HG03103 (cell line): Measurements from ENCODE around the gene UPK1B.
"Not testable (repeated sequence)": the region's sequence is repeated elsewhere in the genome, so short reads cannot be mapped to it uniquely, and the experiment has no call there.

Experiments
- ATAC-seq: cut with Tn5 transposase; IDR thresholded peaks from one replicate; pipeline ENCODE4 v1.9.1; 2021; ENCODE audit warnings: low read depth; ENCODE audit not compliant: unreplicated experiment

UPK1B gene

GRCh38 chr3:119243058-119243529 lies 69.7 kb downstream of the UPK1B start:
- not testable (repeated sequence) for ATAC-seq

- ATAC-seq: no peak
Observed at GRCh38 chr3:119243712-119244111, 70.3 kb downstream of the UPK1B start.

GRCh38 chr3:119245778-119246177 lies 72.4 kb downstream of the UPK1B start:
- ATAC-seq: no peak
